Measurements from ENCODE around the gene SLCO2B1. TPM values are rescaled to one million over a fixed set of nuclear protein-coding genes. Genes with fewer than 3 reads are reported as not detected.

SLCO2B1 gene
- total RNA-seq, 2 experiments from 2014 or later: not detected

GRCh38 chr11:75188671-75189070 lies 37.8 kb downstream of the SLCO2B1 start:
- Mint-ChIP-seq H3K27me3 (ENCODE audit: low read depth) (peaks cover 15% of the 10 kb centered on the region), H3K9me3 (ENCODE audit: insufficient read depth) (no peaks in the 10 kb centered on the region), H3K4me1 (ENCODE audit: low read depth) (peaks cover 3% of the 10 kb centered on the region), H3K36me3 (ENCODE audit: low read depth) (no peaks in the 10 kb centered on the region), H3K4me3 (no peak overlapping the region), H3K27ac (no peak overlapping the region)
- CTCF ChIA-PET: interaction anchor here (0.7 kb wide), 1 partner anchor 46 kb away, joined by 3 read pairs; no protein-coding TSS in a partner anchor
- ATAC-seq (no peak), DNase-seq (no peak)
- POLR2A ChIA-PET: no interaction called here

DNA sequence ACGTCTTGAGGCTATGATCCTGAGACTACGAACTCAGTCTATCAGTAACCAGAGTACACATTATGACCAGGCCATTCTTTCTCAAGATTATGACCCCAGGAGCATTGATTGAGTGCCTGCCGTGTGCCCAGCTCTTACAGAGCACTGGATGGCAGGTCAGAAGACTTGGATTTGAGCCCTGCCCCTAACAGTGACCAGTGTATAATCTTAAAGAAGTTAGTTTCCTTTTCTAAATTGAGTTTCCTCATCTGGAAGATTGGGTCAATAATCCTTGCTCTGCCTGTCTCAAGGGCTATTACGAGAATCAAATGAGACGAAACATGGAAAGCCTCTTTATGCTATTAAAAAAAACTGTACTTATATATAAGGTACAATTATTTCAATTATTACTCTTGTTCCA lies 38.2 kb downstream of the SLCO2B1 start:
- Mint-ChIP-seq H3K36me3 (ENCODE audit: low read depth) (no peaks in the 10 kb centered on the region), H3K9me3 (ENCODE audit: insufficient read depth) (no peaks in the 10 kb centered on the region), H3K4me3 (no peak overlapping the region), H3K27ac (no peak overlapping the region), H3K4me1 (ENCODE audit: low read depth) (peaks cover 3% of the 10 kb centered on the region), H3K27me3 (ENCODE audit: low read depth) (peaks cover 12% of the 10 kb centered on the region)
- DNase-seq (no peak), ATAC-seq (no peak)
- CTCF ChIA-PET: interaction anchor here (0.7 to 2.3 kb wide), 2 partner anchors 16 to 46 kb away, joined by 3 to 10 read pairs; no protein-coding TSS in a partner anchor
- POLR2A ChIA-PET: no interaction called here

DNA sequence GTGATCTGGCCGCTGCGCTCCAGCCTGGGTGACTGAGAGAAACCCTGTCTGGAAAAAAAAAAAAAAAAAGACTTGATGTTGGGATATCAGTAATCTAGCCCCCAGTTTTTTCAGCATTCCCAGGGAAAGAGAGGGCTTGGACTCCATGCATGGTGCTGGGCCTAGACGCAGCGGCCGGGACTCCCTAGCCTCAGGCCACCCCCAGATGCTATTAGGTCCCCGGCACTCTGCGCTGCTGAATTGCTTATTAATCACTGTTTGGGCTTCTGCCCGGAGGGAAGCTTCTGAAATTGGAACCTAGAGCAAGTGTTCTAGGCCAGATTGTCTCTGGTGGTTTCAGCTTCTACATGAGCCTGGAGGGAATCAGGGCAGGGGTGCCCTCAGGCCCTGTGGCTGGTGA lies 39.0 kb downstream of the SLCO2B1 start:
- Mint-ChIP-seq H3K9me3 (ENCODE audit: insufficient read depth) (no peaks in the 10 kb centered on the region), H3K36me3 (ENCODE audit: low read depth) (no peaks in the 10 kb centered on the region), H3K27ac (no peak overlapping the region), H3K4me1 (ENCODE audit: low read depth) (peaks cover 3% of the 10 kb centered on the region), H3K4me3 (no peak overlapping the region), H3K27me3 (ENCODE audit: low read depth) (peaks cover 8% of the 10 kb centered on the region)
- CTCF ChIA-PET: interaction anchor here (0.8 to 2.3 kb wide), 2 partner anchors 15 to 59 kb away, joined by 3 to 10 read pairs; no protein-coding TSS in a partner anchor
- POLR2A ChIA-PET: no interaction called here
- DNase-seq (no peak), ATAC-seq (no peak)

- ChIA-PET CTCF (interaction anchor here (0.8 to 2.3 kb wide), 3 partner anchors 14 to 58 kb away, joined by 3 to 10 read pairs (median 4); no protein-coding TSS in a partner anchor), POLR2A (no interaction called here)
- Mint-ChIP-seq H3K9me3 (ENCODE audit: insufficient read depth) (no peaks in the 10 kb centered on the region), H3K4me1 (ENCODE audit: low read depth) (peaks cover 6% of the 10 kb centered on the region), H3K27me3 (ENCODE audit: low read depth) (peaks cover 6% of the 10 kb centered on the region), H3K36me3 (ENCODE audit: low read depth) (no peaks in the 10 kb centered on the region), H3K4me3 (no peak overlapping the region), H3K27ac (no peak overlapping the region)
- ATAC-seq: no peak
- DNase-seq: no peak
Observed at GRCh38 chr11:75190652-75191329, 39.9 kb downstream of the SLCO2B1 start.

DNA sequence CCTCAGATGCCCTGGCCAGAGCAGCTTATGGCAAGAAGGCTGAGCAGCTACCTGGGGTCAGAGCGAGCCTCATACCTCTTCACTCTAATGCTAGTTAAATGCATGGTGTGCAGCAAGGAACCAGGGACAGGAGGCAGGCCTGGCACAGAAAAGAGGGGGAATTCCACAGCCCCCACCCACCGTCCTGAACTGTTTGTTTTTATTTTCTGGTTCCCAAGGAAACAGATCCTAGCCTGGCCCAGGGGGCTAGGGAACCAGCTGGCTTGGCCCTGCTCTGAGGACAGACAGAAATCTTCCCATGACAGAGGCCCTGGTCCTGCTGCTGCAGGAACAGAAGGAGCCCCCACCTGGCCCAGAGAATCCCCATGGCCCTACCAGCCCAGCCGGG lies 40.4 kb downstream of the SLCO2B1 start:
- peaks cover 6% of the 10 kb centered on the region for H3K4me1 Mint-ChIP-seq (ENCODE audit: low read depth)
- no peak for DNase-seq
- ATAC-seq: no peak
- no peaks in the 10 kb centered on the region for H3K9me3 Mint-ChIP-seq (ENCODE audit: insufficient read depth)
- no peak overlapping the region for H3K4me3 Mint-ChIP-seq
- no peaks in the 10 kb centered on the region for H3K36me3 Mint-ChIP-seq (ENCODE audit: low read depth)
- peaks cover 6% of the 10 kb centered on the region for H3K27me3 Mint-ChIP-seq (ENCODE audit: low read depth)
- ChIA-PET POLR2A (no interaction called here), CTCF (interaction anchor here (1.5 to 2.3 kb wide), 2 partner anchors 14 to 51 kb away, joined by 4 to 10 read pairs; no protein-coding TSS in a partner anchor)
- no peak overlapping the region for H3K27ac Mint-ChIP-seq

GRCh38 chr11:75193271-75193670 lies 42.4 kb downstream of the SLCO2B1 start:
- no peak overlapping the region for H3K4me3 Mint-ChIP-seq
- H3K27ac Mint-ChIP-seq: no peak overlapping the region
- no peaks in the 10 kb centered on the region for H3K9me3 Mint-ChIP-seq (ENCODE audit: insufficient read depth)
- ATAC-seq: no peak
- CTCF ChIA-PET: no interaction called here
- POLR2A ChIA-PET: interaction anchor here (0.6 kb wide), 1 partner anchor 82 kb away, joined by 3 read pairs; no protein-coding TSS in a partner anchor
- peaks cover 6% of the 10 kb centered on the region for H3K27me3 Mint-ChIP-seq (ENCODE audit: low read depth)
- no peak for DNase-seq
- no peaks in the 10 kb centered on the region for H3K36me3 Mint-ChIP-seq (ENCODE audit: low read depth)
- H3K4me1 Mint-ChIP-seq (ENCODE audit: low read depth): peaks cover 6% of the 10 kb centered on the region

DNA sequence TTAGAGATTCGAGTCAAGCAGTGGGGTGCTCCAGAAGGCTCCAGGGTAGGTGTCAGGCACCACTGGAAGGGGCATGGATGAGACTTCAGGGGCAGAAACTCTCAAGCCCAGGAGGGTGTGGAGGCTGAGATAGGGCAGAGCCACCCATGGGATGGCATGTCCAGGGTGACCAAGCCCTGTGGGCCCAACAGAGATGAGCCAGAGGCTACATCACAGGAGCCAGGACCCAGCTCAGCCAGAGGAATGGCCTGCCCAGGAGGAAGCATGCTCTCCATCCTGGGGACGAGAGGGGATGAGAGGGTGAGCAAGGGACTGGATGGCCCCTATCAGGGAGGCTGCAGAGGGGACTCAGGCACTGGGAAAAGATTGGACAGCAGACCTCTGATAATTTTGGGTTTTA lies 42.8 kb downstream of the SLCO2B1 start:
- Mint-ChIP-seq H3K4me1 (ENCODE audit: low read depth) (peaks cover 4% of the 10 kb centered on the region), H3K4me3 (no peak overlapping the region), H3K36me3 (ENCODE audit: low read depth) (no peaks in the 10 kb centered on the region), H3K9me3 (ENCODE audit: insufficient read depth) (no peaks in the 10 kb centered on the region), H3K27me3 (ENCODE audit: low read depth) (peaks cover 6% of the 10 kb centered on the region), H3K27ac (no peak overlapping the region)
- no peak for DNase-seq
- ChIA-PET POLR2A (interaction anchor here (0.6 kb wide), 1 partner anchor 81 kb away, joined by 3 read pairs; no protein-coding TSS in a partner anchor), CTCF (interaction anchor here (3.1 kb wide), 1 partner anchor 11 kb away, joined by 22 read pairs; no protein-coding TSS in a partner anchor)
- ATAC-seq: no peak

DNA sequence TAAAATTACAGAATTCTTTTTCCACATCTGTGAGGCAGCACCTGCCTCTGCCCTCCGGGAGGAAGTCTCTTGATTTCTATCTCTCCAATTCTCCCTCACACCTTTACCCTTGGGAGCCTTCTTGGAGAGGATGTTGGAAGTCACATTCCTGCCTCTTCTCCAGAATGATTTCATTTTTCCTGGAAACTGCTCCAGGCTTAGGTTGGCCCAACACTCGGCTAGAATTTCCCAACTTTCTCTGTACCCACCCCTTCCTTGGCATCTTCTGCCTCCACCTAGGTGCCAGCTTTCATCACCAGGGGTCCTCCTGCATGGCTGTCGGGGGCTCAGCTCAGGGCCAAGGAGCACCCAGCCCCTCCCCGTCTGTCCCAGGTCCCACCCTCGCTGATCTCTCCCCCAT lies 43.2 kb downstream of the SLCO2B1 start:
- H3K27me3 Mint-ChIP-seq (ENCODE audit: low read depth): peaks cover 6% of the 10 kb centered on the region
- ChIA-PET POLR2A (no interaction called here), CTCF (interaction anchor here (1.0 to 3.1 kb wide), 3 partner anchors 11 to 55 kb away, joined by 3 to 22 read pairs (median 3); no protein-coding TSS in a partner anchor)
- no peaks in the 10 kb centered on the region for H3K9me3 Mint-ChIP-seq (ENCODE audit: insufficient read depth)
- no peak for ATAC-seq
- no peaks in the 10 kb centered on the region for H3K36me3 Mint-ChIP-seq (ENCODE audit: low read depth)
- H3K27ac Mint-ChIP-seq: no peak overlapping the region
- peaks cover 4% of the 10 kb centered on the region for H3K4me1 Mint-ChIP-seq (ENCODE audit: low read depth)
- no peak overlapping the region for H3K4me3 Mint-ChIP-seq
- no peak for DNase-seq

DNA sequence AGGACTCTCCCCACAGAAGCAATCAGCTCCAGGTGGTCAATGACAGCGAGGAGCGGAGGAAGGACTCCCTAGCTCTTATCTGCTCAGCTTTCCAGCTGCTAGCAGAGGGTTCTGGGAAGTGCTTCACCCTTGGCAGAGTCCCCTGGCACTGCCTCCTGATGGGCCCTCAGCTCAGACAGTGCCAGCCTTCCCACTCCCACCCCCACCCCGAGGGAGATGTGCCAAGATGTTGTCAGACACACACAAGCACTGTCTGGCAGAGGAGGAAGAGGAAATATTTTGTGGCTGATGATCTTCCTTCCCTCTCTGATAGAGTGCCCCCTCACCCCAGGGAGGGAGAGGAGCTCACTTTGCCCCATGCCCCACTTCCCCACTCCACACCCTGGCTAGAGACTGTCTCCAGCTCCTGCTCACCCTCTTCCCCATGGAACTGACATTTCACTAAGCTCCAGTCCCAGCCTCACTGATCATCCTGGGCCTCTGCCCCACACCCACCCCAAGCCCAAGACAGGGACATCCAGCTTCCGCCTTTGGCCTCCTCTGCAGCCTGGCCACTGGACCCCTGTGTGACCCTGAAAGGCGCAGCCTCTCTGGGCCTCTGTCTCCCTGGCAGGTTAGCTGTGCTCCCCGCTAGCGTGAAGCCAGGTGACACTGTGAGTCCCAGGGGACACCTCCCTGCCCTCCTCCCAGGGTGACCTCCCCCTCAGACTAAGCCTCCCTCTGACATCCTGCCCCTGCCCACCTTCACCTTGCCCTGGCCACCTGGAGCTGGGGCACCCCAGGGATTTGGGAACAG lies 44.5 kb downstream of the SLCO2B1 start:
- H3K27me3 Mint-ChIP-seq (ENCODE audit: low read depth): peaks cover 6% of the 10 kb centered on the region
- DNase-seq: no peak
- no peak for ATAC-seq
- no peaks in the 10 kb centered on the region for H3K9me3 Mint-ChIP-seq (ENCODE audit: insufficient read depth)
- no peak overlapping the region for H3K27ac Mint-ChIP-seq
- POLR2A ChIA-PET: no interaction called here
- no peaks in the 10 kb centered on the region for H3K36me3 Mint-ChIP-seq (ENCODE audit: low read depth)
- H3K4me3 Mint-ChIP-seq: no peak overlapping the region
- peaks cover 4% of the 10 kb centered on the region for H3K4me1 Mint-ChIP-seq (ENCODE audit: low read depth)
- CTCF ChIA-PET: interaction anchor here (1.0 to 18.5 kb wide), 5 partner anchors 10 to 53 kb away, joined by 3 to 432 read pairs (median 3); no protein-coding TSS in a partner anchor

GRCh38 chr11:75196426-75196825 lies 45.5 kb downstream of the SLCO2B1 start:
- Mint-ChIP-seq H3K27ac (no peak overlapping the region), H3K36me3 (ENCODE audit: low read depth) (no peaks in the 10 kb centered on the region), H3K4me3 (no peak overlapping the region), H3K27me3 (ENCODE audit: low read depth) (peaks cover 6% of the 10 kb centered on the region), H3K9me3 (ENCODE audit: insufficient read depth) (no peaks in the 10 kb centered on the region), H3K4me1 (ENCODE audit: low read depth) (peaks cover 4% of the 10 kb centered on the region)
- ATAC-seq (no peak), DNase-seq (no peak)
- ChIA-PET POLR2A (no interaction called here), CTCF (interaction anchor here (1.0 to 18.5 kb wide), 5 partner anchors 9 to 54 kb away, joined by 3 to 432 read pairs (median 5); no protein-coding TSS in a partner anchor)

DNA sequence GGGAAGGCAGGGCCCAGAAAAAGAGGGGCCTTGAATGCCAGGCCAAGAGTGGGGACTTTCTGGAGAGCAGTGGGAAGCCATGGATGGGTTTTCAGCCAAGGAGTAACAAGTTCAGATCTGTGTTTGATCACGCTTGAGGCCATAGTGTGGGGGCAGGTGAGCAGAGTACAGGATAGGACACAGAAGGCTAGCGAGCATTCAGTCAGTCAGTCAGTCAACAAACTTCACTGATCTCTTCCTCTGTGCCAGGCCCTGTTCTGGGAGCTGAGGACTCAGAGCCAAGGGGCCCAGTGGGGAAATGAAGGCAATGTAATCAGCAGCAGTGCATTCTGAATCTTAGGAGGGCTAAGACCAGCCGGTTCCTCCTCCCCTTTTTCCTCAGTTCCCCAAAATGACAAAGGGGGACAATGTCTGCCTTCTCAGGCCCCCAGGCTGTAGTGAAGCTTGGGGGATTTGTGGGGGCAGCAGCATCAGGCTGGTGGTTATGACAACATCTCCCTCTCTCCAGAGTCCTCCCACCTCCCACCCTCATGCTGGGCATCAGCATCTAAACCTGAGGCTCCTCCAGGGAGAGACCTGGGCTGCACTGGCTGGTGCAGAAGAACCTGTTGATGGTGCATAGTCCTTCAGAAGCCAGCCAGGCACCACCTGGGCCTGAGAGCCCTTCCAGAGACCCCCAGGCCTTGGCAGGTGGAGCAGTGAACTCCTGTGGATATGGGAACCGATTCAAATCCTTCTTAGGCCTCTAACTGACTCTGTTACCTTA lies 46.8 kb downstream of the SLCO2B1 start:
- H3K27ac Mint-ChIP-seq: no peak overlapping the region
- H3K27me3 Mint-ChIP-seq (ENCODE audit: low read depth): peaks cover 6% of the 10 kb centered on the region
- CTCF ChIA-PET: interaction anchor here (18.5 kb wide), 1 partner anchor 56 kb away, joined by 432 read pairs; no protein-coding TSS in a partner anchor
- POLR2A ChIA-PET: no interaction called here
- no peaks in the 10 kb centered on the region for H3K9me3 Mint-ChIP-seq (ENCODE audit: insufficient read depth)
- ATAC-seq: no peak
- peaks cover 4% of the 10 kb centered on the region for H3K4me1 Mint-ChIP-seq (ENCODE audit: low read depth)
- no peak for DNase-seq
- no peak overlapping the region for H3K4me3 Mint-ChIP-seq
- no peaks in the 10 kb centered on the region for H3K36me3 Mint-ChIP-seq (ENCODE audit: low read depth)

Data from activated CD8-positive, alpha-beta T cell treated with anti-CD3 and anti-CD28 coated beads, Interleukin-2, amount 10 ng/mL, durations not matched to agents 7 days and 5 days (primary cell).